ENCODE results near the gene ARAP3. TPM values are rescaled to one million over a fixed set of nuclear protein-coding genes. Genes with fewer than 3 reads are reported as not detected.

Gene ARAP3
- total and polyA plus RNA-seq, 2 donors (not counting 3 experiments of a cell fraction or from before 2014, with no cell fraction given): 60.6 to 136 TPM

GRCh38 chr5:141635646-141636045 lies 46.4 kb downstream of the ARAP3 start:
- Histone ChIP-seq H3K27me3 (ENCODE audit: control insufficient read depth in 2 of 2, insufficient read depth in 2 of 2, low read length in 2 of 2) (no peaks in the 10 kb centered on the region), H3K9me3 (replicated peaks; ENCODE audit: control insufficient read depth, insufficient read depth, low read length) (no peaks in the 10 kb centered on the region), H3K9me1 (replicated peaks; ENCODE audit: control insufficient read depth, extremely low read depth, insufficient read depth, low read length) (no peaks in the 10 kb centered on the region), H4K20me1 (replicated peaks; ENCODE audit: control insufficient read depth, extremely low read depth, insufficient read depth, low read length) (peaks cover 5% of the 10 kb centered on the region), H3K4me3 (replicated peaks in 1 of 3; ENCODE audit: insufficient read depth in 1 of 3, low read depth in 1 of 3, low read length in 3 of 3) (peak overlapping the region in 2 of 3 experiments; percentile 75 to 77), H3K9ac (replicated peaks; ENCODE audit: extremely low read depth, insufficient read depth, low read length) (peak overlapping the region; percentile 77), H3K4me2 (ENCODE audit: insufficient read depth, low read length) (peak overlapping the region; percentile 83), H3K27ac (ENCODE audit: insufficient read depth, low read depth, low read length) (no peak overlapping the region), H3K36me3 (ENCODE audit: control insufficient read depth in 2 of 2, extremely low read depth in 1 of 2, insufficient read depth in 2 of 2, low read length in 2 of 2) (no peaks in the 10 kb centered on the region), H2AFZ (ENCODE audit: low read depth, low read length) (no peak overlapping the region), H3K79me2 (ENCODE audit: control insufficient read depth, insufficient read depth, low read length) (peaks cover 28% of the 10 kb centered on the region), H3K4me1 (ENCODE audit: control insufficient read depth, extremely low read depth, insufficient read depth, low read length) (peaks cover 19% of the 10 kb centered on the region)
- FAIRE-seq: peak; percentile 26
- no peak for DNase-seq (ENCODE audit: low read depth, low spot score)
- ChIA-PET POLR2A (interaction anchor here (1.1 to 1.5 kb wide), 2 partner anchors 32 to 44 kb away, joined by 3 to 5 read pairs; no protein-coding TSS in a partner anchor), CTCF (interaction anchor here (1.0 to 14.7 kb wide), 6 partner anchors 15 to 44 kb away, joined by 3 to 163 read pairs (median 6); partner anchors contain the start of genes DIAPH1 and FCHSD1)
- intact Hi-C loops (cut with micrococcal nuclease) (loop anchor here (1.0 kb wide), 1 partner anchor 16 kb away; no protein-coding TSS in a partner anchor), dilution Hi-C loops (cut with MboI; ENCODE audit: extremely low pct_ligation_motif_present, low sequenced_read_pairs) (no loop called here)
- TSS peak; percentile 28 for BruUV-seq (replicated peaks)
- TF ChIP-seq EZH2 (IDR thresholded peaks at IDR 0.05; ENCODE audit: borderline replicate concordance, low read depth, low read length, severe bottlenecking): no peak
- TF ChIP-seq CTCF (IDR thresholded peaks at IDR 0.05; ENCODE audit: extremely low read depth in 1 of 2, insufficient read depth in 1 of 2, low read depth in 1 of 2, low read length in 2 of 2): no peak
- TF ChIP-seq FOS (IDR thresholded peaks at IDR 0.05; ENCODE audit: borderline replicate concordance, insufficient read depth, low read length): no peak
- no peak for TF ChIP-seq MYC (IDR thresholded peaks at IDR 0.05; ENCODE audit: low read depth, low read length)
- TF ChIP-seq POLR2AphosphoS5 (IDR thresholded peaks at IDR 0.05; ENCODE audit: insufficient read depth, low read depth, low read length): no peak
- no peak for TF ChIP-seq JUN (IDR thresholded peaks at IDR 0.05; ENCODE audit: borderline replicate concordance, insufficient read depth, insufficient read length, low read depth)
- TF ChIP-seq GATA2 (IDR thresholded peaks at IDR 0.05; ENCODE audit: insufficient read depth, insufficient read length, low read depth, low read length): no peak
- no peak for TF ChIP-seq POLR2A (IDR thresholded peaks at IDR 0.05; ENCODE audit: low read depth, low read length)
- no peak for TF ChIP-seq MAX (IDR thresholded peaks at IDR 0.05; ENCODE audit: insufficient read depth, insufficient read length)

All from endothelial cell of umbilical vein (primary cell).